Prostate gland (tissue), 2 donors: ENCODE data around the gene TMOD3. TPM values are rescaled to one million over a fixed set of nuclear protein-coding genes. Genes with fewer than 3 reads are reported as not detected.
A peak's percentile ranks its signal among the peaks of the same experiment; 100 is the strongest.
"Not testable (repeated sequence)": the region's sequence is repeated elsewhere in the genome, so short reads cannot be mapped to it uniquely, and the experiment has no call there.

Experiments
- DNase-seq: peaks from one replicate; pipeline ENCODE4 v3.0.0-alpha.2; 2019; ENCODE audit warnings: low spot score
- H3K27ac ChIP-seq, 2 donors: fragments of 200-600 bp; sonication (generic); 2 replicates each; pipeline ENCODE4 v1.5.1; 2017 to 2019
- H3K27me3 ChIP-seq: fragments of 200-600 bp; sonication (generic); replicated peaks from 2 replicates; pipeline ENCODE4 v1.5.1; 2019; ENCODE audit not compliant: insufficient read depth
- H3K36me3 ChIP-seq, 2 donors: fragments of 200-600 bp; sonication (generic); 1 replicate in 1 of 2; 2 replicates in 1 of 2; pipeline versions ENCODE4 v1.5.1 to v1.8.1; 2017 to 2019
- H3K4me1 ChIP-seq: fragments of 200-600 bp; sonication (generic); replicated peaks from 2 replicates; pipeline ENCODE4 v1.5.1; 2019
- H3K4me3 ChIP-seq, 2 donors: fragments of 200-600 bp; sonication (generic); 2 replicates each; pipeline ENCODE4 v1.5.1; 2017 to 2019
- H3K9me3 ChIP-seq: fragments of 200-600 bp; sonication (generic); 2 replicates; pipeline ENCODE4 v1.5.1; 2017
- CTCF ChIP-seq, 4 experiments: fragments of 200-600 bp in 2 of 4; fragments of 450-650 bp in 2 of 4; sonication (generic) in 2 of 4; IDR thresholded peaks; 1 replicate in 3 of 4; 2 replicates in 1 of 4; pipeline ENCODE4 v1.5.1; 2016 to 2019; ENCODE audit warnings: antibody characterized with exemption in 4 of 4, mild to moderate bottlenecking in 2 of 4, moderate library complexity in 2 of 4
- POLR2A ChIP-seq: fragments of 450-650 bp; IDR thresholded peaks from one replicate; pipeline ENCODE4 v1.6.1; 2016; ENCODE audit warnings: antibody characterized with exemption, mild to moderate bottlenecking
- POLR2AphosphoS5 ChIP-seq: sonication (generic); formaldehyde crosslinking; IDR thresholded peaks from one replicate; pipeline ENCODE4 v1.6.1; 2017; ENCODE audit warnings: antibody characterized with exemption
- WGBS: methylation state at CpG from one replicate; pipeline ENCODE4 v1.1.5; 2018; 5-methylcytosine and 5-hydroxymethylcytosine counted together
- intact Hi-C: fragments of 100-400 bp; cut with DNase I; formaldehyde crosslinking; loops from one replicate; pipeline ENCODE4 v1.14.2; 2022
- total RNA-seq, 2 donors: library from RNA; depleted of rRNA; stranded (reverse); fragments of >200 nt; gene quantifications; one replicate each; pipeline ENCODE4 v1.1.0, GENCODE V29; 2016

The TMOD3 gene
- total RNA-seq, 2 donors from 2014 or later: 17.2 to 19.6 TPM

- Histone ChIP-seq H3K36me3 (no peaks in the 10 kb centered on the region), H3K27ac (no peak overlapping the region), H3K4me1 (no peaks in the 10 kb centered on the region), H3K27me3 (no peaks in the 10 kb centered on the region), H3K9me3 (no peaks in the 10 kb centered on the region), H3K4me3 (no peak overlapping the region)
- DNase-seq: no peak
- intact Hi-C loops: no loop called here
- WGBS: 73% methylated on average over 3 of the region's 3 CpGs
- no peak for TF ChIP-seq POLR2A
- no peak for TF ChIP-seq POLR2AphosphoS5
- no peak for TF ChIP-seq CTCF (IDR thresholded peaks at IDR 0.05)
Measured at GRCh38 chr15:51783967-51784366, 45.5 kb upstream of the TMOD3 start.

- intact Hi-C loops, H3K27ac ChIP-seq, H3K9me3 ChIP-seq, H3K36me3 ChIP-seq, H3K4me1 ChIP-seq, H3K4me3 ChIP-seq, DNase-seq, H3K27me3 ChIP-seq: not testable (repeated sequence)
- 87% methylated on average over 11 of the region's 11 CpGs for WGBS
Measured at GRCh38 chr15:51787130-51787529, 42.3 kb upstream of the TMOD3 start.

DNA sequence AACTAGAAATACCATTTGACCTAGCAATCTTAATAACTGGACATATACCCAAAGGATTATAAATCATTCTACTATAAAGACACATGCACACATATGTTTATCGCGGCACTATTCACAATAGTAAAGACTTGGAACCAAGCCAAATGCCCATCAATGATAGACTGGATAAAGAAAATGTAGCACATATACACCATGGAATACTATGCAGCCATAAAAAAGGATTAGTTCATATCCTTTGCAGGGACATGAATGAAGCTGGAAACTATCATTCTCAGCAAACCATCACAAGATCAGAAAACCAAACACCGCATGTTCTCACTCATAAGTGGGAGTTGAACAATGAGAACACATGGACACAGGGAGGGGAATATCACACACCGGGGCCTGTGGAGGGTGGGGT lies 37.0 kb upstream of the TMOD3 start:
- intact Hi-C loops, H3K4me1 ChIP-seq, H3K9me3 ChIP-seq, H3K4me3 ChIP-seq, H3K36me3 ChIP-seq, H3K27me3 ChIP-seq, DNase-seq, H3K27ac ChIP-seq: not testable (repeated sequence)
- WGBS: 92% methylated on average over 4 of the region's 4 CpGs

DNA sequence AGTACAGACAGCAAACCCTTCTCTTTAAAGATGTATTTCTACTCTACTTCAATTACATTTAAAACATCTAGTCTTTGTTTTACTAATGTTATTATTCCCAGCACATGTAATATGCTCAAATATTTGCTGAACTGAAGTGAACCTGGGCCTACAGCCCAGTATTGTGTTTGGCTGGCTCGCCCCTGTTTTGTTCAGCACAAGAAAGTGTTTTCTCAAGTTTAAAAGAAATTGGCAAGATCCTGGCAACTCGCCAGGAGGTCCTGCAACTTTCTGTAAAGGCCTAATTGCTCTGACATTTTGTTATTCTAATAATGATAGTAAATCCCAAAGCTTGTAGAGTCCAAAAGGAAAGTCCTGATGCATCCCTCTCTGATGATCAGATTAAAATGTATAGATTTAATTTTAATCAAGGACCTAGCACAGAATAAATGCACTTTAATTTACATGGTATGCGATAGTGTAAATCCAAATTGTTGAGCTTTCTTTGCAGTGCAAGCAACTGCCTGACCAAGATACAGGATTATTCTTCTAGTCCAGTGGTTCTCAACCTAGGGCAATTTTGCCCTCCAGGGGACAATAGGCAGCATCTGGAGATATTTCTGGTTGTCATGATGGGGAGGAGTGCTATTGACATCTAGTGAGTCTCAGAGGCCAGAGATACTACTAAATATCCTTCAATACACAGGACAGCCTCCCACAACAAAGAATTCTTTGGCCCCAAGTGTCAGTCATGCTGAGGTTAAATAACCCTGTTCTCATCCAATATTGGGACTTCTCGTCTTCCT lies 35.7 kb upstream of the TMOD3 start:
- TF ChIP-seq POLR2A (no peak), POLR2AphosphoS5 (peak; percentile 56), CTCF (IDR thresholded peaks at IDR 0.05) (no peak)
- intact Hi-C loops: no loop called here
- H3K27me3 ChIP-seq: no peaks in the 10 kb centered on the region
- H3K4me1 ChIP-seq: no peaks in the 10 kb centered on the region
- no peaks in the 10 kb centered on the region for H3K9me3 ChIP-seq
- peak; percentile 54 for DNase-seq
- 33% methylated on average over 4 of the region's 4 CpGs for WGBS
- no peaks in the 10 kb centered on the region for H3K36me3 ChIP-seq
- H3K27ac ChIP-seq: no peak overlapping the region
- H3K4me3 ChIP-seq: no peak overlapping the region

DNA sequence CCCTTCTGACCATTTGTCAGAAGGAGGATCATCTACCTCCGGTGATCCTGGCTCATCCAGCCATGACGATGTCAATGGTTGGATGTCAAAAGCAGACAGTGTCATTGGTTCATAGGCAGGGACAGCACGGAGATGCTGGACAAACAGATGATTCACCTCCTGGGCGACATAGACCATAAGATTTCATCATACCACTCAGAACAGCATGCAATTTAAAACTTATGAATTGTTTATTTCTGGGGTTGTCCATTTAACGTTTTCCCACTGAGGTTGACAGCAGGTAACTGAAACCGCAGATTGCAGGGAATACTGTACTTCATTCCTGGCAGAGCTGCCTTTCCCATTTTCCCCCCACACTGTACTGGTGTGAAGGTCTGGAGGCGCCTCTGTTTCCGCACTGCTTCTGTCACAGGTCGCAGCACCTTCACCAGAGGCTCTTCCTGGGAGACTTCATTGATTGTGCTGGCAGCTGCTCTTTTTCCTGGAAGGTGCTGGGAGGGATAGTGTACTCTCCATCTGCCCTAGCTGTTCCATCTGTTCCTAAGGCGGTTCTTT lies 32.5 kb upstream of the TMOD3 start:
- Histone ChIP-seq H3K27ac (no peak overlapping the region), H3K4me3 (no peak overlapping the region), H3K36me3 (no peaks in the 10 kb centered on the region), H3K27me3 (no peaks in the 10 kb centered on the region), H3K9me3 (no peaks in the 10 kb centered on the region), H3K4me1 (no peaks in the 10 kb centered on the region)
- intact Hi-C loops: no loop called here
- DNase-seq: no peak
- TF ChIP-seq POLR2A (no peak), CTCF (IDR thresholded peaks at IDR 0.05) (no peak), POLR2AphosphoS5 (no peak)
- 92% methylated on average over 10 of the region's 10 CpGs for WGBS

GRCh38 chr15:51798281-51798680 lies 31.2 kb upstream of the TMOD3 start:
- Histone ChIP-seq H3K4me3 (no peak overlapping the region), H3K9me3 (no peaks in the 10 kb centered on the region), H3K27me3 (no peaks in the 10 kb centered on the region), H3K36me3 (no peaks in the 10 kb centered on the region), H3K4me1 (no peaks in the 10 kb centered on the region), H3K27ac (no peak overlapping the region)
- intact Hi-C loops: no loop called here
- no peak for DNase-seq
- TF ChIP-seq POLR2AphosphoS5 (no peak), CTCF (IDR thresholded peaks at IDR 0.05) (no peak), POLR2A (no peak)
- WGBS: 89% methylated on average over 1 of the region's 1 CpG
